Heart left ventricle (tissue), 13 donors: Measurements from ENCODE around the gene LRRC3B.

Experiments
- POLR2A ChIP-seq, 2 donors: fragments of 450-650 bp; IDR thresholded peaks; one replicate each; pipeline ENCODE4 v1.6.1; 2017; ENCODE audit warnings: antibody characterized with exemption in 2 of 2, mild to moderate bottlenecking in 2 of 2, moderate library complexity in 2 of 2
- TF ChIP-seq, protein P1 (sequence below), 12 donors: fragments of 200-600 bp; sonication (generic) in 4 of 12; IDR thresholded peaks; one replicate each; pipeline versions ENCODE4 v1.5.0 to v1.8.0; 2018 to 2022; ENCODE audit warnings: antibody characterized with exemption in 12 of 12, mild to moderate bottlenecking in 5 of 12
- donor health status: ischemic (EF 13 %, LVEDD 7.1; RV severe dilation, severe dysfunction).
- donor health status: DM: no; HTN: yes; CAD: no.
- donor health status: DM: no; HTN: no; CAD: no.
- donor health status: ischemic (EF 25% LVEDD 6.9; RV normal size, moderate dysfunction).
- donor health status: ischemic (EF 25% LVEDD 5.7; RV mildly dilated, moderate dysfunction).
- donor health status: ischemic (EF 35%, LVEDD 5.7; RV mildly dilated, moderate dysfunction).
- donor health status: nonischemic (EF 11% LVEDD 7.7; RV severe dilation, severe dysfunction).
- donor health status: DM: yes; HTN: yes; CAD: no.
- donor health status: PGD.
- donor health status: ischemic (EF 29% LVEDD 5.4; RV normal size, mild dysfunction).
- donor health status: nonischemic (EF 23%, LVEDD 6.1; RV moderate dilation, normal function).

GRCh38 chr3:26718315-26718714, 95.7 kb downstream of the LRRC3B start:
- TF ChIP-seq, protein P1, sequence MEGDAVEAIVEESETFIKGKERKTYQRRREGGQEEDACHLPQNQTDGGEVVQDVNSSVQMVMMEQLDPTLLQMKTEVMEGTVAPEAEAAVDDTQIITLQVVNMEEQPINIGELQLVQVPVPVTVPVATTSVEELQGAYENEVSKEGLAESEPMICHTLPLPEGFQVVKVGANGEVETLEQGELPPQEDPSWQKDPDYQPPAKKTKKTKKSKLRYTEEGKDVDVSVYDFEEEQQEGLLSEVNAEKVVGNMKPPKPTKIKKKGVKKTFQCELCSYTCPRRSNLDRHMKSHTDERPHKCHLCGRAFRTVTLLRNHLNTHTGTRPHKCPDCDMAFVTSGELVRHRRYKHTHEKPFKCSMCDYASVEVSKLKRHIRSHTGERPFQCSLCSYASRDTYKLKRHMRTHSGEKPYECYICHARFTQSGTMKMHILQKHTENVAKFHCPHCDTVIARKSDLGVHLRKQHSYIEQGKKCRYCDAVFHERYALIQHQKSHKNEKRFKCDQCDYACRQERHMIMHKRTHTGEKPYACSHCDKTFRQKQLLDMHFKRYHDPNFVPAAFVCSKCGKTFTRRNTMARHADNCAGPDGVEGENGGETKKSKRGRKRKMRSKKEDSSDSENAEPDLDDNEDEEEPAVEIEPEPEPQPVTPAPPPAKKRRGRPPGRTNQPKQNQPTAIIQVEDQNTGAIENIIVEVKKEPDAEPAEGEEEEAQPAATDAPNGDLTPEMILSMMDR (IDR thresholded peaks at IDR 0.05): no peak
- no peak for TF ChIP-seq POLR2A (IDR thresholded peaks at IDR 0.05)
